OCI-LY3 (cell line): ENCODE results near the gene SDK1.

ENCODE experiments used
- H2AFZ ChIP-seq: fragments of 200-600, 300-600 bp; shearing (Covaris generic); 2 replicates; pipeline ENCODE4 v1.6.0; 2014; ENCODE audit warnings: antibody characterized with exemption, low read depth, low read length
- H3K27ac ChIP-seq: fragments of 200-600, 300-600 bp; sonication (generic); 2 replicates; pipeline ENCODE4 v1.5.1; 2014; ENCODE audit warnings: mild to moderate bottlenecking, low read length, moderate library complexity, mixed read lengths
- H3K27me3 ChIP-seq: fragments of 200-600, 300-600 bp; sonication (generic); 2 replicates; pipeline ENCODE4 v1.6.1; 2014; ENCODE audit warnings: low read depth, low read length, mixed read lengths
- H3K36me3 ChIP-seq: fragments of 200-600, 300-600 bp; sonication (generic); replicated peaks from 2 replicates; pipeline ENCODE3; 2014; ENCODE audit warnings: low read depth, low read length, mixed read lengths
- H3K4me1 ChIP-seq: fragments of 300-600, 200-600 bp; sonication (generic); 2 replicates; pipeline ENCODE4 v1.6.1; 2014; ENCODE audit warnings: low read length, mixed read lengths
- H3K4me2 ChIP-seq: fragments of 200-600, 300-600 bp; sonication (generic); 2 replicates; pipeline ENCODE4 v1.6.1; 2014; ENCODE audit warnings: low read length, mixed read lengths
- H3K4me3 ChIP-seq: fragments of 300-600, 200-600 bp; sonication (generic); 2 replicates; pipeline ENCODE4 v1.5.1; 2014; ENCODE audit warnings: antibody characterized with exemption, mild to moderate bottlenecking, low read length, moderate library complexity
- H3K79me2 ChIP-seq: fragments of 300-600, 200-600 bp; shearing (Covaris generic); 2 replicates; pipeline ENCODE4 v1.6.1; 2014; ENCODE audit warnings: mild to moderate bottlenecking, low read length, mixed read lengths
- H3K9ac ChIP-seq: fragments of 300-600, 200-600 bp; shearing (Covaris generic); 2 replicates; pipeline ENCODE4 v1.6.0; 2014; ENCODE audit warnings: mild to moderate bottlenecking, low read length, moderate library complexity
- H3K9me3 ChIP-seq: fragments of 200-600, 300-600 bp; shearing (Covaris generic); 2 replicates; pipeline ENCODE4 v1.6.1; 2014; ENCODE audit warnings: low read length, mixed read lengths; ENCODE audit not compliant: insufficient read depth
- H4K20me1 ChIP-seq: fragments of 200-600, 300-600 bp; sonication (generic); 2 replicates; pipeline ENCODE4 v1.6.1; 2016; ENCODE audit warnings: low read length, mixed read lengths; ENCODE audit not compliant: insufficient read depth
- EZH2phosphoT487 ChIP-seq: fragments of 200-600 bp; shearing (Covaris generic); IDR thresholded peaks from 2 replicates; pipeline ENCODE4 v1.6.1; 2018; ENCODE audit warnings: antibody characterized with exemption, mixed run types, low read depth
- TF ChIP-seq, protein P1 (sequence below): fragments of 200-600, 300-600 bp; sonication (generic); IDR thresholded peaks from 2 replicates; pipeline ENCODE4 v1.5.1; 2014; ENCODE audit warnings: antibody characterized with exemption, low read length, low read depth

Gene SDK1

DNA sequence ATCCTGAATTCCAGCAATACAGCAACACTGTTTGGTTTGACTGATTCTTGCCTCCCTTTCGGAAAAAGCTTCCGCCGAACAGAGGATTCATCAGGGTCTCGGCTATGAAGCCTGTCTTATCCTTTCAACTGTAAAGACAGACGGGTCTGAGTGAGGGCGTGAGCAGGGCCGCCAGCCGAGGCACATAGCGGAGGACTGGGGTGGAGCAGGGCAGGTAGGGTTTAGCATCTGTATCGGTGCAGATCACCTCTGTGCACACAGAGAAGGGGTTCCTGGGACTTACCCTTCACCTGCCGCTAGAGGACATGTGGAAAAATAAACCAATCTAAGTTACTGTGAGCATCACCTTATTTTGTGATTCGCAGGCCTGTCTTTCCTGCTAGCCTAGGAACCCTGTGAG, 724.2 kb downstream of the SDK1 start:
- H3K27ac ChIP-seq = no peak overlapping the region

DNA sequence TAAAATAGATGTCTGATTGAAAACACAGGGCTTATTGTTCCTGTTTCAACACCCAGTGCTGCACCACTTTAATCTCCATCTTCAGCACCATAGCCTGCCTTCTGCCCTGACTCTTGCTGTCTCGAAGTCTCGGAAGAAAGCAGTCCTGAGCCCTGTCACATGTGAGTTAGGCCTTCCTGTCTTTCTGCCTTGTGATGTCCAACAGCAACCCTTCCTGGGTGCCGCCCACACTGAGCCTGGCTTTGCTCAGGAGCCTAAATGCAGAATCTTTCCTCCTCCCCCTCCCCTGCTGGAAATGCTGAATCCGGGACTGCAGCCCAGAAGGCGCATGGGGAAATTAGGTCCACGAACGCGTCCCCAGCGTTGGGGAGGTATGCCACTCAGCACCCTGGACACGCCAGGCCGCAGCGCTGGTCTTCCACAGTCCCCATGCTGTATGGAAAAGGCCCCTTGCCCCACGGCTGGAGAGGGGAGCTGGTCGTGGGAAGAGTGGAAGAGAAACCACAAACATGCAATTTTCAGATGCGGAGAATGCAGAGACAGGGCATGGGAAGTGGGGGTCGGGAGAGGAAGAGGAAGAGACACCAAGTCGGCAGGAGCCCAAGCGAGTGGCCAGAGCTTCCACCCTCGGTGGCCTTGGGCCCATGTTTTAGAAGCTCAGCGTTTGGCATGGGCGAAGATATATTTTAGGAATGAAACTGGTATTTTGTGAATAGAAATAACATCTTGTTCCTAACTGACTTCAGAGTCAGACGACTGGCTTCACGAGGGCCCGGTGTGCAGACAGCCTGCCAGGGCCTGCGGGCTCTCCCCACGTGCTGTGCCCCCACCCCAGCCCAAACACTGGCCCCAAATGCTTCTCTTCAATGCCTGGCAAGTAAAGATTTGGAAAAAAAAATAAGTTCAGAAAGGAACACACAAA, 724.9 kb downstream of the SDK1 start:
- H3K4me2 ChIP-seq = no peak overlapping the region
- no peaks in the 10 kb centered on the region for H3K9me3 ChIP-seq
- H3K79me2 ChIP-seq = no peaks in the 10 kb centered on the region
- H3K4me3 ChIP-seq = no peak overlapping the region
- no peaks in the 10 kb centered on the region for H3K27me3 ChIP-seq
- TF ChIP-seq, protein P1, sequence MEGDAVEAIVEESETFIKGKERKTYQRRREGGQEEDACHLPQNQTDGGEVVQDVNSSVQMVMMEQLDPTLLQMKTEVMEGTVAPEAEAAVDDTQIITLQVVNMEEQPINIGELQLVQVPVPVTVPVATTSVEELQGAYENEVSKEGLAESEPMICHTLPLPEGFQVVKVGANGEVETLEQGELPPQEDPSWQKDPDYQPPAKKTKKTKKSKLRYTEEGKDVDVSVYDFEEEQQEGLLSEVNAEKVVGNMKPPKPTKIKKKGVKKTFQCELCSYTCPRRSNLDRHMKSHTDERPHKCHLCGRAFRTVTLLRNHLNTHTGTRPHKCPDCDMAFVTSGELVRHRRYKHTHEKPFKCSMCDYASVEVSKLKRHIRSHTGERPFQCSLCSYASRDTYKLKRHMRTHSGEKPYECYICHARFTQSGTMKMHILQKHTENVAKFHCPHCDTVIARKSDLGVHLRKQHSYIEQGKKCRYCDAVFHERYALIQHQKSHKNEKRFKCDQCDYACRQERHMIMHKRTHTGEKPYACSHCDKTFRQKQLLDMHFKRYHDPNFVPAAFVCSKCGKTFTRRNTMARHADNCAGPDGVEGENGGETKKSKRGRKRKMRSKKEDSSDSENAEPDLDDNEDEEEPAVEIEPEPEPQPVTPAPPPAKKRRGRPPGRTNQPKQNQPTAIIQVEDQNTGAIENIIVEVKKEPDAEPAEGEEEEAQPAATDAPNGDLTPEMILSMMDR = no peak
- no peak for TF ChIP-seq EZH2phosphoT487
- no peak overlapping the region for H3K9ac ChIP-seq
- no peaks in the 10 kb centered on the region for H3K4me1 ChIP-seq
- H3K36me3 ChIP-seq = no peaks in the 10 kb centered on the region
- no peak overlapping the region for H2AFZ ChIP-seq
- H3K27ac ChIP-seq = no peak overlapping the region
- H4K20me1 ChIP-seq = no peaks in the 10 kb centered on the region

More for the DNA sequence above, 724.2 kb downstream of the SDK1 start:
- TF ChIP-seq EZH2phosphoT487 = no peak
- TF ChIP-seq, protein P1 = no peak
- no peaks in the 10 kb centered on the region for H3K79me2 ChIP-seq
- H3K4me1 ChIP-seq = no peaks in the 10 kb centered on the region
- no peaks in the 10 kb centered on the region for H4K20me1 ChIP-seq
- H3K36me3 ChIP-seq = no peaks in the 10 kb centered on the region
- H3K9me3 ChIP-seq = no peaks in the 10 kb centered on the region
- H3K4me3 ChIP-seq = no peak overlapping the region
- H3K9ac ChIP-seq = no peak overlapping the region
- no peak overlapping the region for H2AFZ ChIP-seq
- H3K27me3 ChIP-seq = no peaks in the 10 kb centered on the region
- H3K4me2 ChIP-seq = no peak overlapping the region

DNA sequence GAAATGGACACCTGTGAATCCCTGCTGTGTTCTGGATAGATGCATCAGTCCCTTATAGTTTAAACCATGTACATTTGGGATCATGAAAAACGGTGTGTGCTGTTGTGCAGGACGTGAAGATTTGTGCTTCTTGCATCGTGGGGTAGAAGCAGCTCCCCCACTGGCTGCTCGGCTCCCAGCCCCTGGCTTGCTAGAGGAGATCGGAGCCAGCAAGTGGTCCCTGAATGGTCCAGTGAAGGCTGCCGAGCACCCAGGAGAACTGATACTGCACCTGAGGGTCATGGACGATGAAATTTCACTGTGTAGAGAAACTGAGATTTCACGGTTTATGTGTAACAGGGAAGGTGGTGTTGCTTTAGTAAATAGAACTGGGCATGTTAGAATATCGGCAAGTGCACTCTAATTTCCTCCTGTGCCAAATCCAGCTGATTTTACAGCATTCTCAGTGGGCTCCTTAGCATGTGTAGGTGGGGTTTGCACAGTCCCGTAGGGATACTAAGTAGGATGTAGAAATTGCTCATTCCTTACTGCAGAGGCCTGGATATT, 726.0 kb downstream of the SDK1 start:
- no peak for TF ChIP-seq EZH2phosphoT487
- TF ChIP-seq, protein P1 = no peak
- no peak overlapping the region for H3K27ac ChIP-seq
- H3K27me3 ChIP-seq = no peaks in the 10 kb centered on the region
- no peaks in the 10 kb centered on the region for H3K36me3 ChIP-seq
- H3K4me3 ChIP-seq = no peak overlapping the region
- H3K9ac ChIP-seq = no peak overlapping the region
- H3K4me2 ChIP-seq = no peak overlapping the region
- no peaks in the 10 kb centered on the region for H3K79me2 ChIP-seq
- no peaks in the 10 kb centered on the region for H4K20me1 ChIP-seq
- H3K4me1 ChIP-seq = no peaks in the 10 kb centered on the region
- no peaks in the 10 kb centered on the region for H3K9me3 ChIP-seq
- H2AFZ ChIP-seq = no peak overlapping the region

DNA sequence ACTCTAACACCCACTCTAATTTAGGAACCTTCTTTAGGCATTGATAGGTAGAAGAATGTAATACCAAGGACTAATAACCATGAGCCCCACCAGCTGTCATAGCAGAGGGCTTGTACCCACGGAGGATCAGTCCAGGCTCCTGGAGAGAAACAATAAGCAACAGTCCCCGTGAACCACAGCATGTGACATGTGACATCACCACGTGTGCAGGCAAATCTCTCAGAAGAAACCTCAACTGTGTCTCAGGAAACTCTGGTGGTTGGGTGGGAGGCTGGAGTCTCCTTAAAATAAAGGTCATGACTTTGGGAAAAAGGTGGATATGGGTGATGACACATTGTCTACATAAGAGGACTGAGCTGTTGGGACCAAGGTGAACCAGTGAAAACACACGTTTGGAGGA, 727.2 kb downstream of the SDK1 start:
- Histone ChIP-seq H2AFZ (no peak overlapping the region), H3K36me3 (no peaks in the 10 kb centered on the region), H3K9me3 (no peaks in the 10 kb centered on the region), H3K27me3 (no peaks in the 10 kb centered on the region), H3K79me2 (no peaks in the 10 kb centered on the region), H3K27ac (no peak overlapping the region), H3K4me2 (no peak overlapping the region), H3K4me1 (no peaks in the 10 kb centered on the region), H3K4me3 (no peak overlapping the region), H4K20me1 (no peaks in the 10 kb centered on the region), H3K9ac (no peak overlapping the region)
- TF ChIP-seq, protein P1 = no peak
- TF ChIP-seq EZH2phosphoT487 = no peak
